Activated naive CD8-positive, alpha-beta T cell treated with anti-CD3 and anti-CD28 coated beads for 36 hours (primary cell): Measurements from ENCODE around the gene RAVER2. TPM values are rescaled to one million over a fixed set of nuclear protein-coding genes. Genes with fewer than 3 reads are reported as not detected.

ENCODE experiments used
- DNase-seq: peaks from one replicate; pipeline ENCODE4 v3.0.0; 2021
- H3K27ac Mint-ChIP-seq: one replicate; pipeline ENCODE4 v1.8.0; 2022; ENCODE audit warnings: mild to moderate bottlenecking, moderate library complexity, mixed read lengths
- H3K27me3 Mint-ChIP-seq: one replicate; pipeline ENCODE4 v1.8.0; 2022; ENCODE audit warnings: mild to moderate bottlenecking, mixed read lengths
- H3K36me3 Mint-ChIP-seq: one replicate; pipeline ENCODE4 v1.8.0; 2021; ENCODE audit warnings: mild to moderate bottlenecking, mixed read lengths
- H3K4me1 Mint-ChIP-seq: one replicate; pipeline ENCODE4 v1.8.0; 2021; ENCODE audit warnings: mixed read lengths
- H3K4me3 Mint-ChIP-seq: one replicate; pipeline ENCODE4 v1.8.0; 2022; ENCODE audit warnings: mild to moderate bottlenecking, moderate library complexity, mixed read lengths
- H3K9me3 Mint-ChIP-seq: one replicate; pipeline ENCODE4 v1.8.0; 2022; ENCODE audit warnings: mixed read lengths
- total RNA-seq, 2 experiments: library from RNA; stranded (reverse); gene quantifications; one replicate each; pipeline ENCODE4 v1.2.3, GENCODE V29; 2021

The RAVER2 gene
- total RNA-seq, 2 experiments from 2014 or later, result 9.6 TPM

GRCh38 chr1:64843675-64844074, 98.8 kb downstream of the RAVER2 start:
- H3K27ac Mint-ChIP-seq, result no peak overlapping the region
- H3K4me1 Mint-ChIP-seq, result peaks cover 3% of the 10 kb centered on the region
- H3K4me3 Mint-ChIP-seq, result no peak overlapping the region
- no peaks in the 10 kb centered on the region for H3K9me3 Mint-ChIP-seq
- H3K27me3 Mint-ChIP-seq, result no peaks in the 10 kb centered on the region
- DNase-seq, result no peak
- peaks cover 17% of the 10 kb centered on the region for H3K36me3 Mint-ChIP-seq

GRCh38 chr1:64844175-64844574, 99.3 kb downstream of the RAVER2 start:
- no peaks in the 10 kb centered on the region for H3K27me3 Mint-ChIP-seq
- H3K4me1 Mint-ChIP-seq, result peaks cover 3% of the 10 kb centered on the region
- DNase-seq, result no peak
- no peaks in the 10 kb centered on the region for H3K9me3 Mint-ChIP-seq
- H3K36me3 Mint-ChIP-seq, result peaks cover 16% of the 10 kb centered on the region
- H3K27ac Mint-ChIP-seq, result no peak overlapping the region
- H3K4me3 Mint-ChIP-seq, result no peak overlapping the region

GRCh38 chr1:64844609-64845008, 99.7 kb downstream of the RAVER2 start:
- H3K4me3 Mint-ChIP-seq, result no peak overlapping the region
- H3K36me3 Mint-ChIP-seq, result peaks cover 12% of the 10 kb centered on the region
- DNase-seq, result no peak
- no peaks in the 10 kb centered on the region for H3K27me3 Mint-ChIP-seq
- H3K27ac Mint-ChIP-seq, result peak overlapping the region; percentile 10
- no peaks in the 10 kb centered on the region for H3K9me3 Mint-ChIP-seq
- H3K4me1 Mint-ChIP-seq, result peaks cover 1% of the 10 kb centered on the region

DNA sequence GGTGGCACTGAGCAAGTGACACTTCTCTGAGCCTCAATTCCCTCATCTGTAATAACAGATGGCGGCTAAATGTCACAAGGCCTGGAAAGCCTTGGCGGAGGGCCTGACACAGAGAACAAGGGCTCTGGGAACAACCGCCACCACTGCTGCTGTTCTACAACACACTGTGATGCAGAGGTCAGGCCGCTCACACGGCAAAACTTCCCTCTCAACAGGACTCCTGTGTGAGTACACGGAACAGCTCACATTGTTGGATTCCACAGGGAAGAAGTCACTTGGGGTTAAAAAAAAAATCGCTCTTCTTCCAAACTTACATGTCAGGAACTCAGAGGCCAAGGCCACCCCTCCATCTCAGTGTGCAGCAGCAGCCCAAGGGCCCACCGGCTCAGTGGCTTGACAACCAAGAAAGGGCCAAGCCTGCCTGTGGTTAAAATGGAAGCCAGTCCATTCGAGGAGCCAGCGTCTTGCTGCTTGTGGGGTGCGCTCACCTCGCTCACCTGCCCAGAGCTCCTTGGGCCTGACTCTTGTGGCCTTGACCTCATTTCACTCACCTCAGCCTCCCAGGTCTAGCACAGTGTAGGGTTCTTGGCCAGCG, 101.1 kb downstream of the RAVER2 start:
- no peaks in the 10 kb centered on the region for H3K9me3 Mint-ChIP-seq
- no peak overlapping the region for H3K4me3 Mint-ChIP-seq
- no peaks in the 10 kb centered on the region for H3K27me3 Mint-ChIP-seq
- peaks cover 1% of the 10 kb centered on the region for H3K4me1 Mint-ChIP-seq
- peaks cover 12% of the 10 kb centered on the region for H3K36me3 Mint-ChIP-seq
- no peak overlapping the region for H3K27ac Mint-ChIP-seq
- no peak for DNase-seq

DNA sequence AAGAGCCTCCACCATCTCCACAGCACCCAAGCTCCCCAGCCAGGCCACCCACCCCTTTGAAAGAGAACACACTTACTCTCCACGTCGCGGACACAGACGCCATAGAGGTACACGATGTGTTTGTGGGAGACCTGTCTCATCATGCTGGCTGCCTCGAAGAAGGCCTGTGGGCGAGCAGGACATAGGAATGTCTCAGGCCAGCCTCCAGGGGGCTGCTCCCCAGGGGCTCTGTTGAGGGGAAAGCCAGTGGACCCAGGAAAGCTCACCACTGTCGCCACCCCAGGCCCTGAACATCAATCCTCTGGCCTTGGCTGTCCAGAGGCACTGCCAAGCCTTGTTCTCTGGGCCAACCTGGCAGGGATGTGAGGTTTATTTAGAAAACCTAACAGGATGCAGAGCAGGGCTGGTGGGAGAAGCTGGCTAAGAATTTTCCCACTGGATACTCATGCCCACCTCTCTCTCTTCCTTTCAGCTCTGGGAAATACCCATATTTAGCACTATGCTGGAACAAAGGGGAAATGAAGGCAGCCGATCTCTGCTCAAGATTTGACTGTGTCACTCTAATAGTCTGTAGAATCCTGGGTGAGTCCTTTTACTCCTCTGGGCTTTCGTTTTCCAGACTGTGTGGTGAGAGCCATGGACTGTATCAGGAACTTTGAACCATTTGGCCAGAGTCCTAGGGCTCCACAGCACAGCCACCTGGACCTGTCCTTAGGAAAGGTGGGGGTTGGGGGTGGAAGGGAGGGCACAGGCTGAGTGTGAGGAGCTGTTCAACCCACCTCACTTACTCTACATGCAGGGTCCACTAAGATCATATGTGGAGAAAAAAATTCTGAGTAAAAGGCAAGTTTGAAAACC, 101.9 kb downstream of the RAVER2 start:
- Mint-ChIP-seq H3K4me3 (no peak overlapping the region), H3K36me3 (peaks cover 8% of the 10 kb centered on the region), H3K9me3 (no peaks in the 10 kb centered on the region), H3K4me1 (peaks cover 1% of the 10 kb centered on the region), H3K27me3 (no peaks in the 10 kb centered on the region), H3K27ac (peak overlapping the region; percentile 23)
- DNase-seq, result no peak

GRCh38 chr1:64847666-64848065, 102.8 kb downstream of the RAVER2 start:
- DNase-seq, result no peak
- no peak overlapping the region for H3K27ac Mint-ChIP-seq
- H3K36me3 Mint-ChIP-seq, result peaks cover 8% of the 10 kb centered on the region
- no peaks in the 10 kb centered on the region for H3K9me3 Mint-ChIP-seq
- H3K4me3 Mint-ChIP-seq, result no peak overlapping the region
- H3K4me1 Mint-ChIP-seq, result peaks cover 1% of the 10 kb centered on the region
- H3K27me3 Mint-ChIP-seq, result no peaks in the 10 kb centered on the region

DNA sequence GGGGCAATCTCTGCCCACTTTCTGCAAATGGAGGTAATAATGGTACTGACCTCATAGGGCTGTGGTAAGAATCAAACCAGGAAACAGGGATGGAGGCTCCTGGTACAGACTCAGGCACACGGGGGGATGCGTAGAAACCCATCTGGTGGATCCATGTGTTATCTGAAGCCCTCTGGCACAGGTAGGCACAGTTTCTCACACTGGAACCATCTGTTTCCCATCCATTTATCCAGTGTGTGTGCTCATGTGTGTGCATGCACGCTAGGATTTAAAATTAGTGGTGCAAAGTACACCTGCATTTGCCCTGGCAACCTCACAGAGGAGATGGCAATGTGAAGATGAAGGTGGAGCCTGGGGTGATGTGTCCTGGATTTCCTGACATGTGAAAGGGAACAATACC, 103.3 kb downstream of the RAVER2 start:
- Mint-ChIP-seq H3K36me3 (peaks cover 9% of the 10 kb centered on the region), H3K27me3 (no peaks in the 10 kb centered on the region), H3K4me1 (no peaks in the 10 kb centered on the region), H3K27ac (no peak overlapping the region), H3K9me3 (no peaks in the 10 kb centered on the region), H3K4me3 (no peak overlapping the region)
- no peak for DNase-seq

GRCh38 chr1:64848803-64849202, 103.9 kb downstream of the RAVER2 start:
- Mint-ChIP-seq H3K27me3 (no peaks in the 10 kb centered on the region), H3K4me1 (no peaks in the 10 kb centered on the region), H3K4me3 (no peak overlapping the region), H3K9me3 (no peaks in the 10 kb centered on the region), H3K27ac (no peak overlapping the region), H3K36me3 (peaks cover 10% of the 10 kb centered on the region)
- no peak for DNase-seq

DNA sequence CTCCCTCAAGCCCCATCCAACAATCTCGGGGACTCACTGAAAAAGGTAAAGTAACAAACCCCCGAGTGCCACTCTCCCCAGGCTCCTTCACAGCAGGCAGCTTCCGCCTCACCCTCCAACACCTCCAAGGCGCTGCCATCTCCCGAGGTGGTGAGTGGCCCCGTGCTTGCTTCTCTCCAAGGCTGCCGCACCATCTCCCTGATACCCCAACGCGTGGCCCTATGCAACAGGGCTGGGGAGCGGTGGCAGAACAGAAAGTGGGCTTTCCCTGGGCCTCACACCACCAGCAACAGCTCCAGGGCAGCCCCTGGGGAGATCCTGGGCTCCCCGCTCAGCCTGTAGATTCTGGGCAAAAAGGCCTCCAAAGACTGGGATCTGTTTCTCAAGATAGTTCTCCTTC, 105.1 kb downstream of the RAVER2 start:
- H3K27ac Mint-ChIP-seq, result no peak overlapping the region
- H3K9me3 Mint-ChIP-seq, result no peaks in the 10 kb centered on the region
- H3K4me1 Mint-ChIP-seq, result no peaks in the 10 kb centered on the region
- no peaks in the 10 kb centered on the region for H3K27me3 Mint-ChIP-seq
- no peak overlapping the region for H3K4me3 Mint-ChIP-seq
- peaks cover 10% of the 10 kb centered on the region for H3K36me3 Mint-ChIP-seq
- no peak for DNase-seq

GRCh38 chr1:64850846-64851245, 106.0 kb downstream of the RAVER2 start:
- Mint-ChIP-seq H3K27ac (peak overlapping the region; percentile 3), H3K36me3 (peaks cover 13% of the 10 kb centered on the region)
- DNase-seq, result no peak

DNA sequence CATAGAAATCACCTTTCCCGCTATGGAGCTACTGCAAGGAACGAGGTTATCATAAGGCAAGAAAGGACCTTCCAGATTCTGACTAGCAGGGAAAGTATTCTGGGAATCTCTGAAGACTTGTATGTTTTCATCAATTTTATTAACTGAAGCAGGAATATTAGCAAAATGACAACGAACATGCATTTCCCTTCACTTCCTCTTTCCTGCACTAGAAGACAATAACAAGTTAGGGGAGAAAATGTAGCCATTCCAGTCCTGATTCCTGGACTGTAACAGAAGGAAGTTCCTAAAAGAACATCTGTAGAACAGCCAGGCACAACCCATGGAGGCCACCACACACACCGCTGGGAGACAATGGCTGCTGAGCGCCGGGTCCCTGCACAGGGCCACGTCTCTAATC, 106.8 kb downstream of the RAVER2 start:
- Mint-ChIP-seq H3K36me3 (peaks cover 9% of the 10 kb centered on the region), H3K4me1 (no peaks in the 10 kb centered on the region)

More at GRCh38 chr1:64850846-64851245, 106.0 kb downstream of the RAVER2 start:
- H3K9me3 Mint-ChIP-seq, result no peaks in the 10 kb centered on the region
- no peaks in the 10 kb centered on the region for H3K4me1 Mint-ChIP-seq
- H3K4me3 Mint-ChIP-seq, result no peak overlapping the region
- H3K27me3 Mint-ChIP-seq, result no peaks in the 10 kb centered on the region

DNA sequence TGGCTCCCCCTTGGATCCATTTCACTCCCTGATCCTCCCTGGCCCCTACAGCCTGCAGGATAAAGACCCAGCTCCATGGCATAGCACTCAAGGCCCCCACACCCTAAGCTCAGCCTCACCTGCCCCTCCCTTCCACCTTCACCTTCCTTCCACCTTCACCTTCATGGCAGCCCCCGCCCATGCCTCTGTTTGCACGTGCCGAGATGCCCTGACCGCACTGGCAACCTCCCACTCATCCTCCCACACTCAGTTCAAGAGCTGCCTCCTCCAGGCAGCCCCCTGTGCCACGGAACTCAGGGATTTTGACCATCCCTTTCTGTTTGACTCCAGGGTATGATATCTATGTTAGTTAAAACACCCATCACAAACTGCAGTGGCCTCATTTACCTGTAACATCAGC, 109.8 kb downstream of the RAVER2 start:
- peaks cover 18% of the 10 kb centered on the region for H3K36me3 Mint-ChIP-seq
- no peaks in the 10 kb centered on the region for H3K4me1 Mint-ChIP-seq
- H3K27ac Mint-ChIP-seq, result no peak overlapping the region
- DNase-seq, result no peak
- no peaks in the 10 kb centered on the region for H3K9me3 Mint-ChIP-seq
- no peak overlapping the region for H3K4me3 Mint-ChIP-seq
- no peaks in the 10 kb centered on the region for H3K27me3 Mint-ChIP-seq

More for the DNA sequence above, 106.8 kb downstream of the RAVER2 start:
- Mint-ChIP-seq H3K27ac (no peak overlapping the region), H3K9me3 (no peaks in the 10 kb centered on the region), H3K27me3 (no peaks in the 10 kb centered on the region), H3K4me3 (no peak overlapping the region)
- no peak for DNase-seq

GRCh38 chr1:64855557-64855956, 110.7 kb downstream of the RAVER2 start:
- no peak for DNase-seq
- Mint-ChIP-seq H3K36me3 (peaks cover 17% of the 10 kb centered on the region), H3K4me3 (no peak overlapping the region), H3K27me3 (no peaks in the 10 kb centered on the region), H3K4me1 (no peaks in the 10 kb centered on the region), H3K9me3 (no peaks in the 10 kb centered on the region), H3K27ac (no peak overlapping the region)

DNA sequence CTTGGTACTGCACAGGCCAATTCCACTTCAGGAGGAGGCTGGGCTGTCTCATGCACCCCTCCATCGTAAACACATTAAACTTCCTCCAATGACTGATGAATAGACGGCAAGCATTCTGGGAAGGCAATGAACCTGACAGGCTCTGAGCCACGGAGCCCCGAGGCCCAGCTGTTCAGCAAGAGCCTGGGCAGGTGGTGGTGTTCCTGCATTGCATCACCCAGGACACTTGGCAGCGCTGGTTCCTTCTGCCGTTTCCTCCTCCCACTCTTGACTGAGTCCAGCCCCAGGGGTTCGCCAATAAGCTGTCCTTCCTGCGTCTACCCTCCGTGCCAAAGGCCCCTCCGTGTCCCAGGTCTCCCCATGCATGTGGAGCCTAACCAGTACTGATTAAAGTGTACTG, 111.7 kb downstream of the RAVER2 start:
- H3K27ac Mint-ChIP-seq, result no peak overlapping the region
- H3K27me3 Mint-ChIP-seq, result no peaks in the 10 kb centered on the region
- peaks cover 17% of the 10 kb centered on the region for H3K36me3 Mint-ChIP-seq
- H3K4me1 Mint-ChIP-seq, result no peaks in the 10 kb centered on the region
- H3K9me3 Mint-ChIP-seq, result no peaks in the 10 kb centered on the region
- no peak for DNase-seq
- H3K4me3 Mint-ChIP-seq, result no peak overlapping the region

DNA sequence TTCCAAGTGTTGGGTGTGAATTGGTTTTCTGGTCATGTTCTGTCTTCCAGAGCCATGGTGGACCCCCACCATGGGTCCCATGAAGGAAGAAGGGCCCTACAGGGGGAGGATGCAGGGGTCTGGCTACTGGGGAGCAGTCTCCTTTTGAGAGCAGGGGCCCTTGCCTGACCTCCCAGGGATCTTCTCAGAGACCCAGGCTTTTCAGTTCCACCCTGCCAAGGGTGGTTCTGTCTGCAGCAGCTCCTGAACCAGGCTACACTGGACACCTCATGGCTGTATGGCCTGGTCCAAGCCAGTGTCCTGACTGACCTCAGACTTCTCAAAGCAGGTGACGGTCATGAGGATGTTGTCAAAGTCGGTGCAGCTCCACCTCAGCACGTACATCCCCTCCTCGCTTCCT, 112.5 kb downstream of the RAVER2 start:
- Mint-ChIP-seq H3K27ac (no peak overlapping the region), H3K9me3 (no peaks in the 10 kb centered on the region), H3K4me3 (no peak overlapping the region), H3K36me3 (peaks cover 17% of the 10 kb centered on the region), H3K27me3 (no peaks in the 10 kb centered on the region), H3K4me1 (no peaks in the 10 kb centered on the region)
- no peak for DNase-seq

DNA sequence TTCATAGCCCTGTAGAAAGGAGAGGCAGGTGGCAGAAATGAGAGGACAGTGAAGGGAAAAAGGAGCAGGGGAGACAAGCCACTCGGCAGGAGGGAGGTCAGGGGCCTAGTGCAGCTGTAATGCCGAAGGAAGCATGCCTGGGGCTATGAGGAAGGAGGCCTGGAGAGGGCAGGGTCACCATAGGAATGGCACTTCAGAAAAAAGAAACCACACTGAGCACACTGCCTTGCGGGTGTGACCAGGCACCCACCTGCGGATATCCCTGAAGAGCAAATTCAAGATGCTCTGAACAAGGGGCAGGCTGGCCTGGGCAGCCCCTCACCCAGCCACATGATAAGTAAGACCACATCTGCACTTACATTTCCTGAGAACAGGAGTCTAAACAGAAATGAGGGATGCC, 116.7 kb downstream of the RAVER2 start:
- Mint-ChIP-seq H3K36me3 (peaks cover 29% of the 10 kb centered on the region), H3K27me3 (no peaks in the 10 kb centered on the region), H3K9me3 (no peaks in the 10 kb centered on the region), H3K4me1 (peaks cover 16% of the 10 kb centered on the region), H3K4me3 (no peak overlapping the region), H3K27ac (peak overlapping the region; percentile 18)
- DNase-seq, result no peak
